NCI-H2029 treated with DMSO at 0.1 percent for 48 hours (cell line): ENCODE results near the gene AQP1.

ENCODE experiments used
- DNase-seq: peaks from one replicate; lab custom pipeline; 2025; lab: John Stamatoyannopoulos, UW

The AQP1 gene

DNA sequence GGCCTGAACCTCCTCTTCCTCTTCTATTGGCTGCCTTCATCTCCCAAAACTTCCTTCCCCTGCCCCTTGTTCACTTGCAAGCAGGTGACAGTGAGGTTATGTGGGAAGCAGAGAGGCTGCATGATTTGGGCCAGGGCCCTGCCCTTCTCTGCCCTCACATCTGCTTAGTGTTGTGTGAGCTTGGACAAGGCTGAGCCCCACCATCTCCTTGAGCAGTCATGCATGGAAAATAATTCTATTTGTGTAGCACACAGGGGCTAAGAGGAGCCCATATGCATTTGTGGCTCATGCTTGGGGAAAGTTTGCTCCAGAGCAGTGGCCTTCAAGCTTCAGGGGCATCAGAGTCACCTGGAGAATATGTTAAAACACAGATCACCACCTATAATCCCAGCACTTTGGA lies 26.8 kb upstream of the AQP1 start:
- DNase-seq, result no peak

DNA sequence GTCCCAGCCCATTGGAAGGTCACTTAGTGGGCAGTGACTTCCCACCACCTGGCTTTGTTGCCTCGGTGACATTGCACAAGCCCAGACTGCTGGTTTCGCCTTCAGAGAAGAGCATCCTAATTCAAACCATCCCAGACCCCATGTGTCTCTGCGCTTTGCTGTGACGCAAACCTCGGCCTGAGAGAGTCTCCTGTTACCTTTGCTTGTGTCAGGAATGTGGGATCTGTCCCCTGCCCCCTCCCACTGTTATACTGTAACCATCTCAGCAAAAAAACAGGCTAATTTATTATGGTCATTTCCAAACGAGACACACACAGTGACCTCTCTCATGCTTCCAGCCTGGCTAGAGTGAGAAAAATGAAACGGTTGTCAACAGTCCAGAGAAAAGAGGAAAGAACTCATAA lies 25.0 kb upstream of the AQP1 start:
- DNase-seq, result no peak

DNA sequence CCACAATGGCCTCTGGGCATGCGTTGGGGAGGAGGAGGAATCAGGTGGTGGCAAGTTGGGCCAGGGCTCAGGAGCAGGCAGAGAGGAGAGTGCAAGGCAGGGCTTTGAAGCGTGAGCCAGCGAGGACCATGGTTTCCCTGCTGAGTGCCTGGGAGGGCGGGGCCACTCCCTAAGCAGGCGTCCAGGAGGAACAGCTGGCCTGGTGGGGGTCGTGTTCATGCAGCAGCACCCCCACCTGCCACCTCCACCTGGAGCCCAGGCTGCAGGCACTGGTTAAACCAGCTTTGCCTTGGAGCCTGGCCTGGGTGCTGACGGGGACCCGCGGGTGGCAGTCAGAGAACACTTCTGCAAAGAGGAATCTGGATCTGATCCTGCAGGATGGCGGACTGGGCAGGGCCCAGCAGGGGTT lies 24.2 kb upstream of the AQP1 start:
- DNase-seq, result no peak

DNA sequence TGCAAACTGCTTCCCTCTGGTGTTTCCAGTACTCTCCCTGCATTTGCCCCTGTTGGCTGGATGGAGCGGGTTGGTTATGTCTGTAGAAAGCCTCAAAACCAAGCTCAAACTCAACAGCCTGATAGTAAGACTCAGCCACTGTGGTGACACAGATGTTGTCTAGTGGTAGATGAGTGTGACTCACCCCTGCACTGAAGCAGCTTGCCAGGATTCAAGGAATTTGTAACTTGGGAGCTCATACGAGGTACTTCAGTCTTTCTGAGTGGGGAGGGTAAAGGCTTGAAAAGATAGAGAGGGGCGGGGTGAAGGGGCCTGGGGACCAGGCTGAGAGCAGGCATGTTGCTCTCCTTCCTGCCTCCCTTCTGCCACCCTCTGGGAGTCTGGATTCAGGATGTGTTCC lies 22.9 kb upstream of the AQP1 start:
- DNase-seq, result no peak

DNA sequence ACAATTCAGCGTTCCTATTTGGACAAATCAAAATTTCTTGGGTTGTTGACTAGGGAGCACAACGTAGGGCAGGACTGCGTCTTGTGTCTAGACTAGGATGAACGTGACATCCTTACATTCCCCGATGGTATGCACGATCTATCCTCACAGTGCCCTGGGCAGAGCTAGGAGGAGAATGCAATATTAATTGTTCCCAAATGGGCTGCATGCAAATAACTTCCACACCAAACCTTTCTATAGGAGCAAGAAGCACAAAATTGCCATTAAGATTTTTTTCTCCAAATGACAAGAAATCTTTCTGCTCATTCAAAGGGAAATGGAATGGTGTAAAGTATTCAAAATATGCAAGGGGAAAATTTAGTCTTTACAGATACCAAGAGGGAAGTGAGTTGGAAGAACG lies 21.4 kb upstream of the AQP1 start:
- no peak for DNase-seq

DNA sequence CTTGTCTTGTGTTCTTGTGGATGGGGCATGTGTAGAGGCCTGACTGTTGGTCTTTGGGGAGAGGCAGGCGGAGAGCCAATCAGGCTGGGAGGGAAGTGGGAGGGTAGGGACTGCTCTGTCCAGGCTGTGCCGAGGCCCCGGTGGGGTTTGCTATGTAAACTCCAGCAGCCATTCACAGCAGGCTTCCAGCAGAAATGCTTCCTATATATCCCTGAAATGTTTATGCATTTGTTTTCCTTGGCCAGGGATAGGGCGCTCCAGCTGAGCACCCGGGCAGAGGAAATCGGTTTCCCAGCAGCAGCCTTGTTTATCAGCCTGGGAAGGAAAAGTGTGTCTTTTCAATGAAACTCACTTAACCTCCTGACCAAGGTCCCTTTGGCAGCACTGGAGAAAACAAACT lies 18.3 kb upstream of the AQP1 start:
- DNase-seq, result no peak

DNA sequence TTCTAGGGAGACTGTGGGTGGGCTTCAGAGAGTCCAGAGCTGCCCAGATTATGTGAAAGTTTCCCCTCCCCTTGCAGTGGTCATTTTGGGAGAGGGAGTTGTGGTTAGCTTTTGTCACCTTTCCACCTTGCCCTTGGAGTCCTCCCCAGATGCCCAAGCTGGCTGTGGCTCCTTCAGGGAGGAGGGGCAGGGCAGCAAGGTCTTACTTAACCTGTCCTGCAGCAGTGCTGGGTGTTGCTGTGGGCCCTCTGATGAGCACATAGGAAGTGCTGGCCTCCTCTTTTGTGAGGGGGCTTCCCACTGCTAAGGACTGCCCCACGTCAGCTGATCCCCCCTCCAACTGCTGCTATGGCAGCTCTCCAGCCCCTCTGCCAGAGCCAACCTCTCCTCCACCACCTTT lies 17.6 kb upstream of the AQP1 start:
- no peak for DNase-seq

DNA sequence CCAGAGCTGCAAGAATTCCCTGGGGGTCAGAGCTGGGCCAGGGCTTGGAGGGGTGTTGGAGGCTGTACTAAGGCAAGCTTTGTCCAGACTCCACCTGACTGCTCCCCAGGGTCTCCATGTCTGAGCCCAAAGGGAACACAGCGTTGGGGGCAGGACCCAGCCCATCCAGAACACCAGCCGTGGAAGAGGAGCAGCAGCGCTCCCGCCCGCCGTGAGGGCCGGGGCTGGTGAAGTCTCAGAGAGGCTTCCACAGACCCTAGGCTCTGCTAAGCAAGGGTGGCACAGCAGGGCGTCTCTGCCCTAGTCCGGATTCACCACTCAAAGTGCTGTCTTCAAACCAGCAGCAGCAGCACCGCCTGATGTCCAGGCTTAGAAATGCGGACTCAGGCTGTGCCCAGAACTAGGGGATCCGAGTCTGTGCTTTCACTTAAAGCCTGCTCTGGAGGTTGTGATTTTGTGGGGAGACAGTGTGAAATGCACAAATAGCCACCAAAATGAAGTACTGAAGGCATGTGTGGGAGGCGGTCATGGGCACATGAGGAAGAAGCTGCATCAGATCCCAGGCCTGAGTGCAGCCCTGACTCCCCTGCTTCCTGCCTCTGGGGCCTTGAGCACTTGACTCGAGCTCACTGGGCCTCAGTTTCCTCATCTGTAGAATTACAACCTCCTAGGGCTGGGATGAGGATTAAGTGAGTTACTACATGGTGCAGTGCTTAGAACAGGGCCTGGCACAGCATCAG lies 16.6 kb upstream of the AQP1 start:
- DNase-seq, result no peak

DNA sequence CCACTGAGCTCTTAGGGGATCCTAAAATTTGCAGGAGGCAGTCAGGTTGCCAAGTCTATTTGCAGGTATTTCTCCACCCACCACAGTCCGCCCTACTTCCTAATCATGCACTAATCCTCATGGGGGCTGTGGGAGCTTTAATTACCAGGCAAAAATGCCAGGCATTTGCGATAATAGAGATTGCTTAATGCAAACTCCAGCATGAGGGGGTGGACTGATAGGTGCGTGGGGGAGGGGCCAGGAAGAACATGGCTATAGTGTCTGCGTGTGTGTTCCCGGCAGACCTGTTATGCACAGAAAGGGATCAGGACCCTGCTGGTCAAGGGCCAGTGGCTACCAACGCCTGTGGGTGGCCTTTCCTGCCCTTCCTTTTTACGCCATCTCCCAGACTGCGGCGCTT lies 15.6 kb upstream of the AQP1 start:
- DNase-seq, result no peak

DNA sequence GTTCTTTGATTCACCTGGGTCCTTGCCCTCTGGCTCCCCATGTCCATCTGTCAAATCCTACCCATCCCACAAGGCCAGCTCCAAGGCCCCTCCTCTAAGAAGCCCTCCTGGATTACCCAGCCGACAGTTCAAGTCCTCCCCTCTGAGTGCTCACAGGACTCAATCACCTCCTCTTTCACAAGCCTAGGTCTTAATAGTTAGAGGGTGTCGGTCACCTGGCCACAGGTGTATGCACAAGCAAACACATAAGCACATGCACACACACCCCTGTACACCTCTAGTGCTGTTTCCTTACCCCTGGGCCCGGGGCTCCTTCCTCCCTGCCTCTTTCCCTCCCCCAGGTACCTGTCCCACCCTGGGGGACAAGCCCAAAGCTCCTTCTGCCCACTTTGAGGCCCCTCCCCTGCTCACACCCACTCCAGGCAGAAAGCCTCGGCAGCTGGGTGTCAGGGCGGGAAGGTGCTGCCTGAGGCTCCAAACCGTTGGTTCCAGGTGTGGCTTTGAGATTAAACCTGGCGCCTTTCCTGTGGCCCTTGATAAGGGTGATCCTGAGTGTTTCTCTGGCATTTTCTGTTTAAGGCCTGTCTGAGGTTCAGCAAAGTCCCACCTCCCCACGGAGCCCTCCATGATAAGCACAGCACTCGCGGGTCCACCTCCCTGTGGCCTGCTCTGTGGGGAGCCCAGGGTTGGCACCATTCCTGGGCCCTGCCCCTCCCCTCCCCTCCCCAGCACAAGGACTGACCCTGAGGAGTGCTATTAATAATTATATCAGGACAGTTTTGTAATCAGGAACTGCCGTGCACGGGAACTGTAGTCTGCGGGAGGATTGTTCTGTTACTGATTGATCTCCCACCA lies 14.6 kb upstream of the AQP1 start:
- DNase-seq, result no peak

DNA sequence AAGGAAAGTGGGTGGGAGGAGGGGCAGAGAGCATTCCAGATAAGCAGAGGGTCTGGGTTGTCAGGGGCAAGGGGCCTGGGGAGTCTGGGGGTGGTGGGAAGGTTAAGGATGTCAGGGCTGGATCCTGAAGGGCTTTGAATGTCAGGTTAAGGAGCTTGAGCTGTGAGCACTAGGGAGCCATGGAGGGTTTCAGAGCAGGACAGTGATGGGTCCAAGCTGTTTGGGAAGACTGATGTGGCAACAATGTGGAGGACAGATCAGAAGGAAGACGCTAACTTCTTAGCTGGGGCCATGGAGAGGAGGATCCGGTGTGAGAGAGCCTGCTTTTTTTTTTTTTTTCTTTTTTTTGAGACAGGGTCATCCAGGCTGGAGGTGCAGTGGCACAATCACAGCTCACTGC lies 13.9 kb upstream of the AQP1 start:
- no peak for DNase-seq

DNA sequence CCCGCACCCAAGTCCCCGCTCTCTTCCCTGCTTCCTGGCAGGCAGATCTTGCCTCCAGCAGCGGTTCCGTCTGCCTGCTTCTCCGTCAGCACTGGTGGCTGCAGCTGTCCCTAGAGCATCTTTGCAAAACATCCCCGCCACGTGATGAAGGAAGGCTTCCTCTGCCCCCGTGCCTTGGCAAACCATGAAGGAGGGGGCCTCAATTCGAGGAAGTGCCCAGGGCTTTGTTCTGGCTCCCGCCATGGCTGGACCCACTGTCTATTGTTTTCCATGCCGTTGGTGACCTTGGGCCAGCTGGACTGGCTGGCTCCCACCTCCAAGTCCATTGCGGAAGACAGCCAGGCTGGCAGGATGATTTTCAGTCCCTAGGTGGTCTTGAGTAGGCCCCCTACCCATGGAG lies 13.2 kb upstream of the AQP1 start:
- DNase-seq, result no peak

DNA sequence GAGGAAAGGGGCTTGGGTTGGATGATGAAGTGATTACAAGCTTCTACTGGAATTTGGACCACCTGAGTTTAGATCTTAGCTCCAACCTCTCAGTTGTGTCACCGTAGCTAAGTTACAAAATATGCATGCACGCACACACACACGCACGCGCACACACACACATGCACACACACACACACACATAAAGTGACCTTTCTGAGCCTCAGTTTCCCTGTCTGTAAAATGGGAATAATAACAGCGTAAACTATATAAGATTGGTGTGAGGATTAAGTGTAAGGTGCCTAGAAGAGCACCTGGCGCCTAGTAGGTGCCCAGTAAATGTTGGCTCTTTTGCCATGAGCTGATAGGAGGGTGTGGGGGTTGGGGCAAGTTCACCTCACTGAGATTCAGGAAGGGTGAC lies 12.6 kb upstream of the AQP1 start:
- no peak for DNase-seq

DNA sequence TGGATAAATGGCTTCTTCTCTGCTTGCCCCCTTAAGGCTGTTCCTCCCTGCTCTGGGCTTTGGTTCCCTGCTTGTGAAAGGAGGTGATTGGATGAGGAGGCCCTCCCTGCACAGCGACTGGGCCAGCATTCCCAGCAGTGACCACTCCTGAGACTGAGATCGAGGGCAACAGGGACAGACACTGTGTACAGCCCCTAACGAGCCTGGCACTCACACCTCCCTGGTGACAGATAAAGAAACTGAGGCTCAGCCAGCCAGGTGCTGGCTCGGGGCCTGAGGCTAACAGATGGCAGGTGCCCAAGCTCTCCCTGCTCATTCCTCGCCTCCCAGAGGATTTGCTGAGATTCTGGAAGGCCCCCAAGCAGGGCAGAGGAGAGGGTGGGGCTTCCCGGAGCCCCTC lies 12.0 kb upstream of the AQP1 start:
- no peak for DNase-seq

DNA sequence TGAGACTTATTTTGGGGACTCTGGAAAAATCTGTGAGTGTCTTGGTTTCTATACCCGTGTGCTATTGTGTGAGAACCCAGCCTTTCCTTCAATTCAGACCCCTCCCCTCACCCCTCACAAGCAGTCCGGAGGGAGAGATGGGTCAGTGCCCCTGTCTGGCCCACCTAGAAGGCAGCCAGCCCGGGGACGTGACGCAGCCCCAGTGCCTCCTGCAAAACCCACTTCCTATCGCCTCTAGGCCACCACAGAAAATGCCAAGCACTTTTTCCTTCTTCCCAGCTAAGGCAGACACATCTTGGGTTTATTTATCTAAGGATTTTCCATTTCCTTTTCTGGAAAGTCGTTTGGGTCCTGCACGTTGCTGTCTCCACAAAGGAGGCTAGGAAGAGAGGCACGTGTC lies 11.6 kb upstream of the AQP1 start:
- no peak for DNase-seq

DNA sequence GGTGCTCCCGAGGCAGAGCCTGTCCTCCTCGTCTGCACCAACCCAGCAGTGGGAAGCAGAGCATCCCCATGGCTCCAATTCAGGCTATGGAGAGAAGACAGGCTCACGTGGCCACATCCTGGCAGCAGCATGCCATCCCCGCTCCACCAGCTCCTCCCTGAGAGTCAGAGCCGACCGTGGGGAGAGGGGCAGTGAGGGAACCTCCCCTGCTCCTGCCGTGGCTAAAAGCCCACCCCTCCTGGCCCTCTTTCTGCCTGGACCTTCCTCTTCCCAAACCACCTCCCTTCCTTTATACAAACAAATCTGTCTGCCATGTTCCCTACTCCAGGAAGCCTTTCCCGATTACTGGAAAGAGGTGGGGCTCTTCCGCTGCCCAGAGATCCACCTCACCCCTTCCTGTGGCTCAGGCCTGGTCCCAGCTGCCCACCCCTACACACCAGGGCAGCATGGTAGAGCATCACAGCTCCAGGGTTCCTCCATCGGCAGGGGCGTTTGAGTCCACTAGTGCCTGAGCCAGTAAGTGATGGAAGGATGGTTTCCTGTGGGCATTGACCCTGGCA lies 10.8 kb upstream of the AQP1 start:
- DNase-seq, result no peak

DNA sequence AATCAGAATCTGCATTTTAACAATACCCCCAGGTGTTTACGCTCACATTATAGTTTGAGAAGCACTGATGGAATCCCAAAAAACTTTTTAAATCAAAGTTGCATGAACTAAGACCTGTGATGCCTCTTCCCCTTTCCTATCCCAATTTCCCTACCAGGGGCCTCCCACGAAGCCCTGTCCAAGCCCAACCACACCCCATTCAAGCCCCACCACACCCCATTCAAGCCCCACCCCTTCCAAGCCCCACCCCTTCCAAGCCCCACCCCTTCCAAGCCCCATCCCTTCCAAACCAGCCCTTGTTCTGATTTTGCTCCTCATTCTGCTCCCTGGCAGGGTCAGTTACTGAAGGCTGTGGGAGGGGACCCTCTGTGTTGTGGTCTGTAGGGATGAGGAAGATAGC lies 9.8 kb upstream of the AQP1 start:
- DNase-seq, result no peak

DNA sequence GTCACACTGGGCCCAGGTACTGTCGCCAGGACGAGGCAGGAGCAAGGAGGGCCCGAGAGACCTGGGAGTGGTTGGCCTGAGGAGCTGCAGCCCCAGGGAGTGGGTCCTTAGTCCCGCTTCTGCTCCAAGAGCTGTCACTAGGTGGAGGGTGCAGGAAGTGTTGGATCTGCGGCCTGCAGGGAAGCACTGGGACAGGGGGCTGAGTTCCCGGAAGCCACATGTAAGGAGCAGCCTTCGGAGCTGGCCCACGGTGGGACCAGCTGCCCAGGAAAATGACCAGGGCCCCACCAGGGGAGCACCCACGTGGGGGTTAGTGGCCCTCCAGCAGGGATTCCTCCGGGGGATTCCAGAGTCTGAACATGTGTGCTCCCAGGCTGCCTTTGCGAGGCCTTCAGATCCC lies 9.2 kb upstream of the AQP1 start:
- no peak for DNase-seq

DNA sequence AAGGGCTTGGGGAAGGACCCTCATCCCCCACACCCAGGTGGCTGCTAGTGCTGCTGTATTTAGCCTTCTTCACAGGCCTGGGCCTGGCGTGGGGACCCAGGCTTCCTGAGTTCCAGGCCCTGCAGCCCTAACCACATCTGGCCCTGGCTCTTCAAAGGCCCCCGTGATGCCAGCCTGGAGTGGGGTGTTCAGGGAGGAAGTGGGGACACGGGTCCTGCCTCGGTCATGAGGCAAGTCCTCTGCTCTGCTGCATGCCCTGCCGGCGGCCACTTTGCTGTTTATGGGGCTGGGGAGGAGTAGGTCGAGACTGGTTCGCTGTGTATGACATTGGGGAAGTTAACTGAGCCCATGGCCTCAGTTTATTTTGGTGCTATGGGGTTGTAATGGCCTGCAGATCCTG lies 8.5 kb upstream of the AQP1 start:
- no peak for DNase-seq

DNA sequence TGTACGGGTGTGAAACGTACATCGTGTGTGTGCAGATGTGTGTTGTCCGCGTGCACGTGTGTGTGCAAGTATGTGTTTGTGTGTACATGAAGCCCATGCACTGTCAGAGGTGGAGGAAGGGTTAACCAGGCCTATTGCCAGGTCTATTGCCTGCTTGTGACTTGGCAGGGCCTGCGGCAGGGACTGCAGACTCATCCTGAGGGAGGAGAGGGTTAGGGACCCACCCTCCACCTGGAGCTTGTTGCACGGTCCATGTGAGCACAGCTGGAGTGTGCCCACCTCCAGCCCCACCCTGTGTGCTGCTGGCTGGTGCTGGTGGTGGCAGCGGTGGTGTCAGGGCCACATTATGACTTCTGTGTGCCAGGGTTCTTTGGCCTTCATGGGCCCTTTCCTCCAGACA lies 7.1 kb upstream of the AQP1 start:
- DNase-seq, result no peak

DNA sequence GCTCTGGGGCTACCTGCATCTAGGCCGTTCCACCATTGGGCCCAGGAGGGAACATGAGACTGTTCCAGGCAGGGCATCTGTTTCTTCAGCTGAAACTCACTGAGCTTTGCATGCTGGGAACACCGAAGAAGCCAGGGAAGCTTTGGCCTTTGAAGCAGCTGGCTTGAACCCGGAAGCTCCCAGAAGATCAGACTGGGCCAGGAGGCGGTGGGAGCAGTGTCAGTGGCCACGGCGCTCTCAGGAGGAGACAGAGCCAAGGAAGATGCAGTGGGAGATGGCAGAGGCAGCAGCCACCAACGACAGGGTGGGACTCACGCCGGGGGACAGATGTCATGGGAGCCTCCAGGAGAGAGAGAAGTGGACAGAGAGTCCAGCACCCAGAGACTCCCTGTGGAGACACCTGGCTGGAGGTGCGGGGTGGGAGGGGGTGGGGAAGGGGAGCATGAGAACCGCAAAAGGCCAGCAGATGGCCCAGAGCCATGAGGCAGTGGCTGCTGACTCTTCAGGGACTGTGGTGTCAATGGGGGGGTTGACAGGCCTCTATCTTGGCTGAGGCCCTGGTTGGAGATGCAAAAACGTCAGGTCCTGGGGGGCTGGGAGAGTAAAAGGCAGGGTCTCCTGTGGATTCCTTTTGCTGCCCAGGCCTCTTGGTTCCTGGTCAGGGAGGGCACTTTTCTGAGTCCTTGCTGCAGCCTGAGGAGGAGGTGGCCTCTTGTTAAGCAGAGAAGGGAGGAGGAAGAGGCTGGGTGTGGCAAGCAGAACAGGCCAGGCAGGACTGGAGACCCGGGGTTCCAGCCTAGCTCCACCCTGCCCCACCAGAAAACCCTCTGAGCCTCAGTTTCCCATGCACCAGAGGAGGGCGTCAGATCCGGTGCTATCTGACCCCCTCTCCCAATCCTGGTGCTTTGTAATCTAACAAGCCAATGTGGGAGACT lies 6.3 kb upstream of the AQP1 start:
- no peak for DNase-seq

DNA sequence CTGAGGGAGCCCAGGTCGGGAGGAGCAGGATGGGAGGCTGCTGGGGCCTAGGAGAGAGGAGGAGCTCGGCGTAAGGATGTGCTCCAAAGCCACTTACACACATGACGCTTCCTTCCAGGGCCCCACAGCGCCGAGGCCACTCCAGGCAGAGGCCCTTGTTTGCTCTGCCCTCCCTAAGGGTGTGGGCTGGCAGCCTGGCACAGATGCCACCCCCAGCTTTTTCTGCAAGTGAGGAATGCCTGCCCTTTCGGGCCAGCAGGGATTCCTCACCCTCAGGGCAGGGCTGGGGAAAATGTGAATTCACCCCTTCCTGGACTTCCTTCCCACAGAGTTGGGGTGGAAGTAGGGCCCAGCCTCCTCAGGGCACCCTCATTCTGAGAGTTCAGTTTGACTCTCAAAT lies 5.6 kb upstream of the AQP1 start:
- no peak for DNase-seq
